GM12801 (cell line): ENCODE data around the gene WFDC1.

ENCODE experiments used
- TF ChIP-seq, protein P1 (sequence below): IDR thresholded peaks from one replicate; pipeline ENCODE4 v1.5.1; 2011; ENCODE audit warnings: control low read depth; ENCODE audit not compliant: insufficient read length; ENCODE audit errors: extremely low read depth

WFDC1 gene

DNA sequence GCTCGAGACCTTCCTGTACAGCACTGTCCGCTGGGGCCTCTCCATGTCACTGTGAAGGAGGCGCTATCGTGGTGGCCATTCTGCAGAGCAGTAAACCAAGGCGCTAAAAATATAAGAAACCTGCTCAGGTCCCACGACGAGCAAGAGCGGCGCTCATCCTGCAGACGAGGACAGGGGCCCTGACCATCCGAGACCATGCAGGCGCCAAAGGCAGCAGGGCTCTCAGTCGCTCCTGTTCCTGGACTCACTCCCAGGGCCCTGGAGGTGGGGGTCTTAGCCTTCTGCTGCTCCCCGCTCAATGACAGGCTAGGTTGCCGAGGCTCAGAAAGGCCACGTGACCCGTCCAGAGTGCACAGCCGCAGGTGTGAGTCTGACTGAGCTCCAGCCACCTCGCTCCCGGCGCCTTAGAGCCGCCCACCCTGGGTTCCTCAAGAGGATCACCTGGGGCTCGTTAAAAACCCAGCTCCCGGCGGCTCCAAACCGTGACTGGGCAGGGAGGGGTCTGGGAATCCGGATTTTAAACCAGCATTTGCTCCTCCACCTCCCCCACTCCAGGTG is 73.2 kb downstream of the WFDC1 start:
- TF ChIP-seq, protein P1, sequence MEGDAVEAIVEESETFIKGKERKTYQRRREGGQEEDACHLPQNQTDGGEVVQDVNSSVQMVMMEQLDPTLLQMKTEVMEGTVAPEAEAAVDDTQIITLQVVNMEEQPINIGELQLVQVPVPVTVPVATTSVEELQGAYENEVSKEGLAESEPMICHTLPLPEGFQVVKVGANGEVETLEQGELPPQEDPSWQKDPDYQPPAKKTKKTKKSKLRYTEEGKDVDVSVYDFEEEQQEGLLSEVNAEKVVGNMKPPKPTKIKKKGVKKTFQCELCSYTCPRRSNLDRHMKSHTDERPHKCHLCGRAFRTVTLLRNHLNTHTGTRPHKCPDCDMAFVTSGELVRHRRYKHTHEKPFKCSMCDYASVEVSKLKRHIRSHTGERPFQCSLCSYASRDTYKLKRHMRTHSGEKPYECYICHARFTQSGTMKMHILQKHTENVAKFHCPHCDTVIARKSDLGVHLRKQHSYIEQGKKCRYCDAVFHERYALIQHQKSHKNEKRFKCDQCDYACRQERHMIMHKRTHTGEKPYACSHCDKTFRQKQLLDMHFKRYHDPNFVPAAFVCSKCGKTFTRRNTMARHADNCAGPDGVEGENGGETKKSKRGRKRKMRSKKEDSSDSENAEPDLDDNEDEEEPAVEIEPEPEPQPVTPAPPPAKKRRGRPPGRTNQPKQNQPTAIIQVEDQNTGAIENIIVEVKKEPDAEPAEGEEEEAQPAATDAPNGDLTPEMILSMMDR = no peak

DNA sequence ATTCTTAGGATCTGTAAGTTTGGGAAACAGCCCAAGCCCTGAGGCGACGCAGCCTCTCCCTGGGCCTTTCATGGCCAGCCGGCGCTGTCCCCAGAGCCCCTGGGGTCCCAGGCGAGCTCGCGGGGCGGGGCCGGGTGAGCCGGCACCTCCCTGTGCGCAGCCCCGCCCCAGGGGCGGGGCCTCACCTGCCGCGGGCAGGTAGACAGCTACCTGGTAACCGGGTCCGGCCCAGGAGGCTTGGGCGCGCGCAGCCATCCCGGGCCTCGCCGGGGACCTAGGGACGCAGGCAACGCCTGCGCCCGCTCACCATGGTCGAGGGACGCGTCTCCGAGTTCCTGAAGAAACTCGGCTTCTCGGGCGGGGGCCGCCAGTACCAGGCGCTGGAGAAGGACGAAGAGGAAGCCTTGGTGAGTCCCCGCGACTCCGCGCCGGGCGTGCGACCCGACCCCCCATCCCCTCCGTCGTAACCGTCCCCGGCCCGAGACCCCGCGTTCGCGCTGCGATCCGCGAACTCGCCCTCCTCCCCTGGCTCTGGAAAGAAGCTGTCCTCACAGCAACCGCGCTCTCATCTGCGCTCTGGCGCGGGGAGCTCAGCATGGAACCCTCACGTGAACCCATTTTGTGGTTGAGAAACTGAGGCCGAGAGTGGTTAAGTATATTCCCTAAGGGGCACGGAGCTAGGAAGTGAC is 73.8 kb downstream of the WFDC1 start, which contains the start of gene ATP2C2:
TSS of gene ATP2C2 (plus strand) at position 231 of the 689 bp plus-strand sequence. CDS start at position 309, 78 bp downstream.
- TF ChIP-seq, protein P1 = no peak

DNA sequence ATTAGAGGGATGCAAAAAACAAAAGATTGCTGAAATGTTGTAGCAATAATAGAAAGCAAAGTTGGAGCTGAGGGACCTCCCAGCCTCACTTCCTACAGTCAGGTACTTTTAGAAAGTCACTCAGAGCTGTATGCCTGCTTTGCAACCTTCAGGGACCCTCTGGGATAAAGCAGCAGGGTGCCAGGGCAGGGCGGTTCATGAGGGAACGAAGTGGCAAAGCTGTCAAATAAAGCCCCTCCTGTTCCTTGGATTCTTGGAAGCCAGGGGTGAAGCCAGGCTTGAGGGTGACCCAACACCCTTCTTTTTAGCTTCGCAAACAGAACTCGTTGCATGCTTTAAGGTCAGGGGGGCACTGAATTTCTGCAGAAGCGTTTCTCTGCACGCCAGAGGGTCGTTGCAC is 74.4 kb downstream of the WFDC1 start:
- TF ChIP-seq, protein P1 = no peak

DNA sequence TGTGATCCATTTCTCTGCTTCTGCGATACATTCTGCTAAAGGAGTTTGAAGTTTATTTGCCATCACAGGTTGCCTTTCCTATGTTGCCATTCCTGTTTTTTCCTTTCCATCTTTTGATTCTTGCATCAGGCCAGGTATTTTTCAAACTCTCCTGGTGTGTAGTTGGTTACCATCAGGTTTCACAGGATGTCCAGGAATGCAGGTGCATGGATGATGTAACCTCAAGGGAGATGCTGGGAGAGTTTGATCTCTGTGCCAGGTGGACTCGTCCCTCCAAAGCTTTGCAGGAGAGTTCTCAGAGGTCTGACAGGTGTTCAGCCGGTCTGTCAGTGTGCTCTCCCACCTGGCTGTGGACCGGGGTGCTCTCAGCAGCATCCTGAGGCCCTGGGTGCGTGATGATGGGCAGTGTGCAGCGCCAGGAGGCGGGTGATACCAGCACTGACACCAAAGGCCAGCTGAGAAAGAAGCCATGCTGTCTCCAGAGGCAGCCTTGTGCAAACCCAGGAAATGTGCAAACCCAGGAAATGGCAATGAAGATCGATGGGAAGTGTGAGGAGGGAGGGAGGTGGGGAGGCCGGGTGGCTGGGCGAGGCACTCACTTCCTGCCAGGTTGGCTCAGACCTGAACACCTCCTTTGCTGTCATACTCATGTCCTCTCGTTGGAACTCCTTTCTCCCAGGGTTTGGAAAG is 75.4 kb downstream of the WFDC1 start:
- TF ChIP-seq, protein P1 = no peak

DNA sequence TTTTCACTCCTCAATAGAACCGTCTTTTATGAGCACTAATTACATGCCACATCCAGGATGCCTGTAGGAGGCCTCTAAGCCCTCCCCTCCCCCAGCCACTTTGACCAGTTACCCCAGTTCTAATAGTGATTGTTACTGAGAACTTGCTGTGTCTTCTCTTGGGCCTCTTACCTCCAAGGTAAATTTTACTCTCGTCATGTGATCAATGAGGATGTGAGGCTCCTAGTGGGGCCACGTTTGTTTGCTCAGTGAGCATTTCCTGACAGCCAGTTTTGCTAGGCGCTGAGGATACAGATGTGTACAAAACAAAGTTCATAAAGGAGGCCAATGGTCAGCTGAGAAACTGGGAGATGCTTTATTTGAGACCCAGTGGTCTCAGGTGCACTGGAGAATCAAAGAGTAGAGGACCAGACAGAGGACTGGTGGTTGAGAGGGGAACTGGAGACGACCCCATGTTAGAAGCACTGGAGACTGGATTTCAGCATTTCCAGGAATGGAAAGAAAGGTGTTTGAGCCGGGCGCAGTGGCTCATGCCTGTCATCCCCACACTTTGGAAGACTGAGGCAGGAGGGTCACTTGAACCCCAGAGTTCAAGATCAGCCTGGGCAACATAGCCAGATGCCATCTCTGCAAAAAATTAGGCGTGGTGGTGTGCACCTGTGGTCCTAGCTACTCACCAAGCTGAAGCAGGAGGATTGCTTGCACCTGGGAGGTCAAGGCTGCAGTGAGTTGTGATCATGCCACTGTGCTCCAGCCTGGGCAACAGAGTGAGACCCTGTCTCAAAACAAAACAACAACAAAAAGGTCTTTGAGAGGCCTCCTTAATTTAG is 76.3 kb downstream of the WFDC1 start:
- TF ChIP-seq, protein P1 = no peak

DNA sequence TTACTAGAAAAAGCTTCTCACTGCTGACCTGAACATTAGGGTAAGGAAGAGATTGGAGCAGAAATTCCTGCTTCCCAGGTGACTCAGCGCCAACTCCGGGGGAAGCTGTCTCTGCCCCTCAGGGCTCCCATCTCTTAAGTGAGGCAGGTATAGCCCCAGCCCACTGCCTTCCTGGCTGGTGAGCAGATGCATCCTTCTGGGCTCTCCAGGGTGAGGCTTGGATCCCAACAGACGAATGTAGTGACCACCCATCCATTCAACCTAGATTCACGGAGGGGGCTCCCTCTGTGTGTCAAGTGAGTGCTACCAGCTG is 76.8 kb downstream of the WFDC1 start:
- TF ChIP-seq, protein P1 = no peak

DNA sequence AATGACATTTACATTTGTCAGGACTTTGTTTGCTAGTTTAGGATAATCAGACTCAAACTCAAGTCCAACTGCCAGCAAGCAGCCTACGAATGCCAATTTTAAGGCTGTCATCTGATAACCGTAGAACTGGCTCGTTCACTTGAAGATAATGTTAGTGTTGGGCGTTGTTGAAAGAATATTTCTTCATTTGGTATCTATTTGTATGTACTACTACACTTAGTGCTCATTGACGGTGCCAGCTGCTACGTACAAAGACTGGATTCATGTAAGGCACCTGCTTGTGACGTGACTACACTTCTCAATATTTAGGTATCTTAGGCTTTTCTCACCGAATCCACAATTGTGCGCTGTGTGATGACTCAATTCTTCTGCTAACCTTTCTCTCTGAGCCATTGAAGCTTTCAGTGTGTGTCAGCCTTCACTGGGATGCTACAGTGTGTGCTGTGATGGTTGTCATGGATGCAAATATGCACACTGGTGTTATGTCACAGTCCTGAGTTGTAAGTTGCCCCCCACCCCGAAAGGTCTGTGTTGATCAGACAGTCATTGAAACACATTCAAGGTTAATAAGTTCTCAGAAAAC is 79.3 kb downstream of the WFDC1 start:
- TF ChIP-seq, protein P1 = no peak
